ENCODE measurements around the gene CDKL4.
A peak's percentile ranks its signal among the peaks of the same experiment; 100 is the strongest.
"Not testable (repeated sequence)": the region's sequence is repeated elsewhere in the genome, so short reads cannot be mapped to it uniquely, and the experiment has no call there.

The CDKL4 gene

GRCh38 chr2:39202639-39203369, 41.0 kb downstream of the CDKL4 start:
- no peaks in the 10 kb centered on the region for H3K27me3 ChIP-seq (ENCODE audit: control insufficient read depth, insufficient read depth, low read length)
- H3K4me3 ChIP-seq (ENCODE audit: low read length), result peak overlapping the region; percentile 23
- no peak overlapping the region for H3K9ac ChIP-seq (ENCODE audit: low read length)
- no peak overlapping the region for H3K27ac ChIP-seq (ENCODE audit: low read length)
- peaks cover 20% of the 10 kb centered on the region for H3K4me1 ChIP-seq (ENCODE audit: control insufficient read depth, low read depth, low read length)
- H3K36me3 ChIP-seq (ENCODE audit: control insufficient read depth, low read depth, low read length), result no peaks in the 10 kb centered on the region
- no peaks in the 10 kb centered on the region for H3K9me3 ChIP-seq (ENCODE audit: control insufficient read depth, low read depth, low read length)

- H3K27me3 ChIP-seq (ENCODE audit: control insufficient read depth, insufficient read depth, low read length); H3K36me3 ChIP-seq (ENCODE audit: control insufficient read depth, low read depth, low read length); H3K4me3 ChIP-seq (ENCODE audit: low read length); H3K9ac ChIP-seq (ENCODE audit: low read length); H3K9me3 ChIP-seq (ENCODE audit: control insufficient read depth, low read depth, low read length); H3K27ac ChIP-seq (ENCODE audit: low read length); H3K4me1 ChIP-seq (ENCODE audit: control insufficient read depth, low read depth, low read length): not testable (repeated sequence)
Measured at GRCh38 chr2:39197003-39197402, 46.8 kb downstream of the CDKL4 start.

GRCh38 chr2:39194686-39195085, 49.1 kb downstream of the CDKL4 start:
- Histone ChIP-seq H3K9me3 (ENCODE audit: control insufficient read depth, low read depth, low read length) (no peaks in the 10 kb centered on the region), H3K27me3 (ENCODE audit: control insufficient read depth, insufficient read depth, low read length) (no peaks in the 10 kb centered on the region), H3K9ac (ENCODE audit: low read length) (no peak overlapping the region), H3K36me3 (ENCODE audit: control insufficient read depth, low read depth, low read length) (no peaks in the 10 kb centered on the region), H3K27ac (ENCODE audit: low read length) (no peak overlapping the region), H3K4me3 (ENCODE audit: low read length) (no peak overlapping the region), H3K4me1 (ENCODE audit: control insufficient read depth, low read depth, low read length) (no peaks in the 10 kb centered on the region)

- H3K9me3 ChIP-seq (ENCODE audit: control insufficient read depth, low read depth, low read length), result no peaks in the 10 kb centered on the region
- no peak overlapping the region for H3K9ac ChIP-seq (ENCODE audit: low read length)
- H3K4me3 ChIP-seq (ENCODE audit: low read length), result no peak overlapping the region
- no peaks in the 10 kb centered on the region for H3K27me3 ChIP-seq (ENCODE audit: control insufficient read depth, insufficient read depth, low read length)
- H3K27ac ChIP-seq (ENCODE audit: low read length), result no peak overlapping the region
- no peaks in the 10 kb centered on the region for H3K4me1 ChIP-seq (ENCODE audit: control insufficient read depth, low read depth, low read length)
- H3K36me3 ChIP-seq (ENCODE audit: control insufficient read depth, low read depth, low read length), result no peaks in the 10 kb centered on the region
Measured at GRCh38 chr2:39188960-39189494, 54.7 kb downstream of the CDKL4 start.

- H3K27me3 ChIP-seq (ENCODE audit: control insufficient read depth, insufficient read depth, low read length), result no peaks in the 10 kb centered on the region
- H3K27ac ChIP-seq (ENCODE audit: low read length), result no peak overlapping the region
- H3K4me1 ChIP-seq (ENCODE audit: control insufficient read depth, low read depth, low read length), result no peaks in the 10 kb centered on the region
- H3K9ac ChIP-seq (ENCODE audit: low read length), result no peak overlapping the region
- H3K9me3 ChIP-seq (ENCODE audit: control insufficient read depth, low read depth, low read length), result no peaks in the 10 kb centered on the region
- no peak overlapping the region for H3K4me3 ChIP-seq (ENCODE audit: low read length)
- H3K36me3 ChIP-seq (ENCODE audit: control insufficient read depth, low read depth, low read length), result no peaks in the 10 kb centered on the region
Measured at GRCh38 chr2:39183673-39184072, 60.1 kb downstream of the CDKL4 start.

- no peak overlapping the region for H3K9ac ChIP-seq (ENCODE audit: low read length)
- no peaks in the 10 kb centered on the region for H3K9me3 ChIP-seq (ENCODE audit: control insufficient read depth, low read depth, low read length)
- H3K36me3 ChIP-seq (ENCODE audit: control insufficient read depth, low read depth, low read length), result no peaks in the 10 kb centered on the region
- H3K27me3 ChIP-seq (ENCODE audit: control insufficient read depth, insufficient read depth, low read length), result no peaks in the 10 kb centered on the region
- H3K4me1 ChIP-seq (ENCODE audit: control insufficient read depth, low read depth, low read length), result no peaks in the 10 kb centered on the region
- H3K4me3 ChIP-seq (ENCODE audit: low read length), result no peak overlapping the region
- H3K27ac ChIP-seq (ENCODE audit: low read length), result no peak overlapping the region
Measured at GRCh38 chr2:39181297-39181696, 62.5 kb downstream of the CDKL4 start.

GRCh38 chr2:39179974-39180960, 63.5 kb downstream of the CDKL4 start:
- no peaks in the 10 kb centered on the region for H3K36me3 ChIP-seq (ENCODE audit: control insufficient read depth, low read depth, low read length)
- H3K4me1 ChIP-seq (ENCODE audit: control insufficient read depth, low read depth, low read length), result no peaks in the 10 kb centered on the region
- no peaks in the 10 kb centered on the region for H3K27me3 ChIP-seq (ENCODE audit: control insufficient read depth, insufficient read depth, low read length)
- no peak overlapping the region for H3K27ac ChIP-seq (ENCODE audit: low read length)
- no peak overlapping the region for H3K9ac ChIP-seq (ENCODE audit: low read length)
- no peak overlapping the region for H3K4me3 ChIP-seq (ENCODE audit: low read length)
- H3K9me3 ChIP-seq (ENCODE audit: control insufficient read depth, low read depth, low read length), result no peaks in the 10 kb centered on the region

- Histone ChIP-seq H3K4me1 (ENCODE audit: control insufficient read depth, low read depth, low read length) (no peaks in the 10 kb centered on the region), H3K9me3 (ENCODE audit: control insufficient read depth, low read depth, low read length) (no peaks in the 10 kb centered on the region), H3K4me3 (ENCODE audit: low read length) (no peak overlapping the region), H3K27me3 (ENCODE audit: control insufficient read depth, insufficient read depth, low read length) (no peaks in the 10 kb centered on the region), H3K27ac (ENCODE audit: low read length) (no peak overlapping the region), H3K36me3 (ENCODE audit: control insufficient read depth, low read depth, low read length) (no peaks in the 10 kb centered on the region), H3K9ac (ENCODE audit: low read length) (no peak overlapping the region)
Measured at GRCh38 chr2:39178756-39179155, 65.0 kb downstream of the CDKL4 start.

GRCh38 chr2:39176997-39177396, 66.8 kb downstream of the CDKL4 start:
- Histone ChIP-seq H3K27me3 (ENCODE audit: control insufficient read depth, insufficient read depth, low read length) (no peaks in the 10 kb centered on the region), H3K36me3 (ENCODE audit: control insufficient read depth, low read depth, low read length) (no peaks in the 10 kb centered on the region), H3K9me3 (ENCODE audit: control insufficient read depth, low read depth, low read length) (no peaks in the 10 kb centered on the region), H3K9ac (ENCODE audit: low read length) (no peak overlapping the region), H3K4me1 (ENCODE audit: control insufficient read depth, low read depth, low read length) (no peaks in the 10 kb centered on the region), H3K4me3 (ENCODE audit: low read length) (no peak overlapping the region), H3K27ac (ENCODE audit: low read length) (no peak overlapping the region)

- H3K9ac ChIP-seq (ENCODE audit: low read length), result no peak overlapping the region
- no peaks in the 10 kb centered on the region for H3K4me1 ChIP-seq (ENCODE audit: control insufficient read depth, low read depth, low read length)
- H3K27ac ChIP-seq (ENCODE audit: low read length), result no peak overlapping the region
- H3K27me3 ChIP-seq (ENCODE audit: control insufficient read depth, insufficient read depth, low read length), result no peaks in the 10 kb centered on the region
- no peaks in the 10 kb centered on the region for H3K36me3 ChIP-seq (ENCODE audit: control insufficient read depth, low read depth, low read length)
- no peaks in the 10 kb centered on the region for H3K9me3 ChIP-seq (ENCODE audit: control insufficient read depth, low read depth, low read length)
- H3K4me3 ChIP-seq (ENCODE audit: low read length), result no peak overlapping the region
Measured at GRCh38 chr2:39175026-39175812, 68.6 kb downstream of the CDKL4 start.

GRCh38 chr2:39174022-39174421, 69.7 kb downstream of the CDKL4 start:
- Histone ChIP-seq H3K4me1 (ENCODE audit: control insufficient read depth, low read depth, low read length) (no peaks in the 10 kb centered on the region), H3K27me3 (ENCODE audit: control insufficient read depth, insufficient read depth, low read length) (no peaks in the 10 kb centered on the region), H3K9ac (ENCODE audit: low read length) (no peak overlapping the region), H3K27ac (ENCODE audit: low read length) (no peak overlapping the region), H3K9me3 (ENCODE audit: control insufficient read depth, low read depth, low read length) (no peaks in the 10 kb centered on the region), H3K4me3 (ENCODE audit: low read length) (no peak overlapping the region), H3K36me3 (ENCODE audit: control insufficient read depth, low read depth, low read length) (no peaks in the 10 kb centered on the region)

Data from iPS-18a (cell line).